K562 (cell line): ENCODE results near the gene ESR2. TPM values are rescaled to one million over a fixed set of nuclear protein-coding genes. Genes with fewer than 3 reads are reported as not detected.

Source experiments
- ATAC-seq: fragments of 200-7000 bp; cut with Tn5 transposase; 3 replicates; pipeline ENCODE4 v1.9.1; 2020; ENCODE audit warnings: moderate library complexity
- BruUV-seq: library from RNA; stranded (reverse); fragments of 400-500 nt; replicated peaks from 2 replicates; lab custom pipeline; 2021; lab: Mats Ljungman, UMichigan
- CTCF ChIA-PET: fragments of 300-600 bp; formaldehyde crosslinking; extraction: SDS; loops from one replicate; lab custom pipeline; 2021; ENCODE audit warnings: low intra/inter-chr PET ratio; lab: Yijun Ruan, JAX
- POLR2A ChIA-PET: fragments of 300-600, 350-650 bp; sonication (Branson Sonifier 250); formaldehyde crosslinking; extraction: SDS; loops from one replicate; lab custom pipeline; 2021; ENCODE audit warnings: antibody characterized with exemption, inconsistent platforms; lab: Yijun Ruan, JAX
- DNase-seq, 4 experiments: peaks; one replicate each; pipeline versions ENCODE4 v3.0.0 to v3.0.0-alpha.2; 2011 to 2018; ENCODE audit warnings: low spot score in 3 of 4, mixed read lengths in 3 of 4; ENCODE audit errors: extremely low read depth in 1 of 4
- FAIRE-seq: peaks from 2 replicates; lab custom pipeline; 2011; peaks lifted over from hg19 to GRCh38; lab: Jason Lieb, UNC
- H2AFZ ChIP-seq: 2 replicates; pipeline ENCODE4 v1.6.0; 2011; ENCODE audit warnings: low read depth, low read length, control low read depth, inconsistent platforms
- H3K27ac ChIP-seq: fragments of 200-600 bp; 3 replicates; pipeline ENCODE4 v1.8.0; 2011; ENCODE audit warnings: low read depth, mild to moderate bottlenecking, control low read depth, inconsistent platforms, low read length, moderate library complexity, mixed read lengths; ENCODE audit errors: extremely low read depth
- H3K27me3 ChIP-seq, 2 experiments: fragments of 300-600 bp in 1 of 2; 2 replicates in 1 of 2; 3 replicates in 1 of 2; pipeline versions ENCODE4 v1.6.0 to v1.8.0; 2011; ENCODE audit warnings: inconsistent platforms in 2 of 2, low read length in 2 of 2, mild to moderate bottlenecking in 1 of 2, mixed read lengths in 1 of 2, moderate library complexity in 1 of 2; ENCODE audit not compliant: control insufficient read depth in 2 of 2, insufficient read depth in 2 of 2
- H3K36me3 ChIP-seq: fragments of 300-600 bp; 3 replicates; pipeline ENCODE4 v1.8.0; 2011; ENCODE audit warnings: mild to moderate bottlenecking, low read length, inconsistent platforms; ENCODE audit not compliant: control insufficient read depth, insufficient read depth
- H3K4me1 ChIP-seq, 2 experiments: fragments of 200-600 bp in 1 of 2; replicated peaks in 1 of 2; 2 replicates in 1 of 2; 3 replicates in 1 of 2; pipeline versions ENCODE4 v1.5.1 to v1.8.0; 2011; ENCODE audit warnings: inconsistent platforms in 2 of 2, low read length in 2 of 2, mild to moderate bottlenecking in 1 of 2, mixed read lengths in 1 of 2, moderate library complexity in 1 of 2; ENCODE audit not compliant: control insufficient read depth in 2 of 2, insufficient read depth in 2 of 2
- H3K4me2 ChIP-seq: 2 replicates; pipeline ENCODE4 v1.6.1; 2011; ENCODE audit warnings: low read length, control low read depth, inconsistent platforms, mixed read lengths; ENCODE audit not compliant: insufficient read depth
- H3K4me3 ChIP-seq: fragments of 200-600 bp; sonication (generic), shearing (Covaris generic); 2 replicates; pipeline ENCODE4 v1.5.1; 2016; ENCODE audit warnings: control low read depth, inconsistent platforms
- H3K79me2 ChIP-seq: fragments of 200-600 bp; 3 replicates; pipeline ENCODE4 v1.8.0; 2011; ENCODE audit warnings: low read length, inconsistent platforms; ENCODE audit not compliant: control insufficient read depth, insufficient read depth
- H3K9ac ChIP-seq, 2 experiments: 2 replicates each; pipeline versions ENCODE4 v1.6.0 to v1.6.1; 2011; ENCODE audit warnings: low read depth in 2 of 2, low read length in 2 of 2, control low read depth in 1 of 2, inconsistent platforms in 1 of 2, mild to moderate bottlenecking in 1 of 2, mixed read lengths in 1 of 2; ENCODE audit not compliant: insufficient read depth in 1 of 2
- H3K9me1 ChIP-seq: one replicate; pipeline ENCODE4 v1.6.0; 2011; ENCODE audit warnings: inconsistent platforms, mild to moderate bottlenecking, low read length, moderate library complexity; ENCODE audit not compliant: control insufficient read depth, insufficient read depth
- H3K9me3 ChIP-seq: replicated peaks from 2 replicates; pipeline ENCODE4 v1.5.1; 2011; ENCODE audit warnings: low read depth, low read length, inconsistent platforms; ENCODE audit not compliant: control insufficient read depth, insufficient read depth
- H4K20me1 ChIP-seq: replicated peaks from 2 replicates; pipeline ENCODE4 v1.6.1; 2011; ENCODE audit warnings: low read length, inconsistent platforms, mixed read lengths; ENCODE audit not compliant: control insufficient read depth, insufficient read depth
- CBFB ChIP-seq: sonication (generic); formaldehyde crosslinking; IDR thresholded peaks from 2 replicates; pipeline ENCODE4 v1.4.0; 2020; ENCODE audit warnings: mild to moderate bottlenecking, missing genetic modification reagents
- E2F5 ChIP-seq: sonication (generic); formaldehyde crosslinking; IDR thresholded peaks from 2 replicates; pipeline ENCODE4 v1.8.0; 2022; ENCODE audit warnings: mild to moderate bottlenecking, missing genetic modification reagents
- GATAD2A ChIP-seq: fragments of 450-650 bp; IDR thresholded peaks from 2 replicates; pipeline ENCODE4 v1.6.1; 2017
- MAFK ChIP-seq: IDR thresholded peaks from 2 replicates; pipeline ENCODE4 v1.6.1; 2011; ENCODE audit warnings: low read length, improper control_type of control experiment
- MEIS2 ChIP-seq: fragments of 450-650 bp; IDR thresholded peaks from 2 replicates; pipeline ENCODE4 v1.6.1; 2014; ENCODE audit warnings: mild to moderate bottlenecking; ENCODE audit not compliant: partially characterized antibody
- NELFE ChIP-seq: IDR thresholded peaks from 2 replicates; pipeline ENCODE4 v1.6.1; 2011; ENCODE audit warnings: mild to moderate bottlenecking; ENCODE audit not compliant: insufficient read depth, insufficient read length
- NR2C2 ChIP-seq, 2 experiments: fragments of 200-800 bp in 1 of 2; sonication (Bioruptor generic) in 1 of 2; sonication (generic) in 1 of 2; formaldehyde crosslinking in 1 of 2; IDR thresholded peaks; 2 replicates each; pipeline versions ENCODE4 v1.6.1 to v1.8.0; 2016 to 2022; ENCODE audit warnings: mild to moderate bottlenecking in 1 of 2, missing compliant biosample characterization in 1 of 2, missing genetic modification characterization in 1 of 2, missing genetic modification reagents in 1 of 2
- POLR2AphosphoS2 ChIP-seq: IDR thresholded peaks from 2 replicates; pipeline ENCODE4 v1.6.1; 2012; ENCODE audit warnings: low read length, improper control_type of control experiment
- RBM14 ChIP-seq: fragments of 200-400 bp; formaldehyde crosslinking; IDR thresholded peaks from 2 replicates; pipeline ENCODE4 v1.6.1; 2018; ENCODE audit warnings: low read depth, mild to moderate bottlenecking, low read length, moderate library complexity, borderline replicate concordance; ENCODE audit not compliant: insufficient read depth
- TAF1 ChIP-seq: IDR thresholded peaks from 2 replicates; pipeline ENCODE4 v1.6.1; 2011; ENCODE audit warnings: mild to moderate bottlenecking, low read length, moderate library complexity; ENCODE audit not compliant: insufficient read depth, control insufficient read depth, severe bottlenecking; ENCODE audit errors: extremely low read depth
- TFE3 ChIP-seq: fragments of 450-650 bp; formaldehyde crosslinking; IDR thresholded peaks from 2 replicates; pipeline ENCODE4 v1.4.0; 2020; ENCODE audit warnings: mild to moderate bottlenecking, mixed read lengths
- TOE1 ChIP-seq, 2 experiments: fragments of 450-650 bp in 1 of 2; sonication (generic) in 1 of 2; formaldehyde crosslinking in 1 of 2; IDR thresholded peaks; 2 replicates each; pipeline versions ENCODE4 v1.7.1 to v1.8.0; 2016 to 2022; ENCODE audit warnings: borderline replicate concordance in 2 of 2, mild to moderate bottlenecking in 2 of 2, antibody characterized with exemption in 1 of 2, inconsistent platforms in 1 of 2, low read depth in 1 of 2, missing genetic modification reagents in 1 of 2, moderate library complexity in 1 of 2
- ZNF146 ChIP-seq: IDR thresholded peaks from one replicate; pipeline ENCODE4 v1.6.1; 2018; ENCODE audit warnings: missing compliant biosample characterization; ENCODE audit not compliant: unreplicated experiment
- ZNF274 ChIP-seq: IDR thresholded peaks from 2 replicates; pipeline ENCODE4 v1.6.1; 2011; ENCODE audit warnings: low read depth, mild to moderate bottlenecking, low read length, moderate library complexity, borderline replicate concordance
- ZNF324 ChIP-seq: fragments of 250-450 bp; sonication (Bioruptor Pico); IDR thresholded peaks from 2 replicates; pipeline ENCODE4 v1.4.0; 2020; ENCODE audit warnings: mild to moderate bottlenecking
- WGBS: fragments of 100-300 bp; shearing (Covaris generic); methylation state at CpG from one replicate; pipeline ENCODE4 v1.1.6; 2016; ENCODE audit warnings: low coverage, mixed read lengths; ENCODE audit not compliant: insufficient coverage; ENCODE audit errors: missing lambda C conversion rate; 5-methylcytosine and 5-hydroxymethylcytosine counted together
- in situ Hi-C: fragments of 300-500 bp; cut with MboI; formaldehyde crosslinking; loops from 4 replicates; pipeline ENCODE4 v1.15.0; 2018; ENCODE audit warnings: inconsistent platforms, mixed read lengths
- intact Hi-C: fragments of 100-400 bp; cut with micrococcal nuclease; formaldehyde crosslinking; loops from 2 replicates; pipeline ENCODE4 v1.14.2; 2022
- polyA plus RNA-seq, 8 experiments: library from polyadenylated mRNA; depleted of rRNA in 4 of 8; stranded (reverse) in 5 of 8; unstranded in 3 of 8; fragments of >200 nt; fragmentation: Nextera tagmentation in 2 of 8; fragmentation: Illumina TruSeq in 1 of 8; extraction: Ambion mirVana in 2 of 8; extraction: Trizol in 1 of 8; gene quantifications; 2 replicates each; pipeline versions ENCODE4 v1.2.1 to v1.2.3, GENCODE V29; 2011 to 2014; ENCODE audit warnings: inconsistent platforms in 1 of 8, missing spikeins in 1 of 8
- total RNA-seq, 7 experiments: library from RNA; depleted of rRNA in 6 of 7; stranded (reverse); fragments of >200 nt in 6 of 7; fragmentation: Illumina TruSeq in 2 of 7; extraction: Trizol in 2 of 7; gene quantifications; 2 replicates each; pipeline versions ENCODE4 v1.2.1 to v1.2.3, GENCODE V29; 2011 to 2021; ENCODE audit warnings: low replicate concordance in 1 of 7
- TF ChIP-seq, protein P1 (sequence below): sonication (generic); formaldehyde crosslinking; IDR thresholded peaks from 2 replicates; pipeline ENCODE4 v1.9.0; 2022; ENCODE audit warnings: mild to moderate bottlenecking, missing genetic modification reagents

The ESR2 gene
- total and polyA plus RNA-seq, 9 of the 15 experiments (the other 6 are each of a cell fraction or from before 2014, with no cell fraction given), result 0.07 to 3.8 (median 2.0) TPM

GRCh38 chr14:64112867-64113678, 181.1 kb downstream of the ESR2 start (continued):
- TF ChIP-seq TOE1 (IDR thresholded peaks at IDR 0.05; ENCODE audit: borderline replicate concordance) (peak; percentile 72), TOE1 (CRISPR knock-in tag; IDR thresholded peaks at IDR 0.05; ENCODE audit: borderline replicate concordance, low read depth) (no peak), ZNF274 (no peak), TFE3 (peak; percentile 79)
- TF ChIP-seq, protein P1, sequence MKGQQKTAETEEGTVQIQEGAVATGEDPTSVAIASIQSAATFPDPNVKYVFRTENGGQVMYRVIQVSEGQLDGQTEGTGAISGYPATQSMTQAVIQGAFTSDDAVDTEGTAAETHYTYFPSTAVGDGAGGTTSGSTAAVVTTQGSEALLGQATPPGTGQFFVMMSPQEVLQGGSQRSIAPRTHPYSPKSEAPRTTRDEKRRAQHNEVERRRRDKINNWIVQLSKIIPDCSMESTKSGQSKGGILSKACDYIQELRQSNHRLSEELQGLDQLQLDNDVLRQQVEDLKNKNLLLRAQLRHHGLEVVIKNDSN (CRISPR knock-in tag), result peak; percentile 34; the same call in 1 of the 2 replicates

GRCh38 chr14:64110802-64111201, 183.4 kb downstream of the ESR2 start:
- FAIRE-seq (no peak), DNase-seq (no peak), ATAC-seq (no peak)
- ChIA-PET POLR2A (interaction anchor here (0.6 kb wide), 1 partner anchor 19 kb away, joined by 3 read pairs; no protein-coding TSS in a partner anchor), CTCF (no interaction called here)
- Histone ChIP-seq H3K4me3 (no peak overlapping the region), H3K9ac (no peak overlapping the region), H3K9me1 (no peaks in the 10 kb centered on the region), H3K79me2 (no peaks in the 10 kb centered on the region), H3K27me3 (peaks cover 0 to 20% of the 10 kb centered on the region in 2 experiments; a peak in 3 of 5 replicates), H3K9me3 (no peaks in the 10 kb centered on the region), H3K36me3 (no peaks in the 10 kb centered on the region), H4K20me1 (0 out of 2 replicates have a peak, but pooled peaks cover 3% of the 10 kb centered on the region), H3K4me2 (no peak overlapping the region), H2AFZ (no peak overlapping the region), H3K4me1 (no peaks in the 10 kb centered on the region; a peak in 1 of 5 replicates), H3K27ac (no peak overlapping the region)
- 0% methylated on average over 1 of the region's 1 CpG for WGBS
- in situ Hi-C loops, result no loop called here
- BruUV-seq, result no TSS peak
- intact Hi-C loops, result no loop called here
- TF ChIP-seq MEIS2 (no peak), POLR2AphosphoS2 (no peak), TAF1 (no peak), NELFE (no peak), MAFK (no peak), ZNF324 (CRISPR knock-in tag) (no peak), RBM14 (no peak), NR2C2 (CRISPR knock-in tag; IDR thresholded peaks at IDR 0.05) (no peak), NR2C2 (tag; IDR thresholded peaks at IDR 0.05) (no peak), ZNF146 (CRISPR knock-in tag) (no peak), E2F5 (CRISPR knock-in tag) (no peak), CBFB (CRISPR knock-in tag) (no peak), GATAD2A (no peak)
